GM18507 (cell line): Measurements from ENCODE around the gene LUC7L3.
"Not testable (repeated sequence)": the region's sequence is repeated elsewhere in the genome, so short reads cannot be mapped to it uniquely, and the experiment has no call there.

Experiments
- DNase-seq: peaks from one replicate; pipeline ENCODE4 v3.0.0; 2011; ENCODE audit warnings: low read depth; ENCODE audit not compliant: insufficient read length; ENCODE audit errors: extremely low spot score
- FAIRE-seq: peaks from 2 replicates; lab custom pipeline; 2011; peaks lifted over from hg19 to GRCh38; lab: Jason Lieb, UNC

LUC7L3 gene

GRCh38 chr17:50719144-50719923, at the start of gene LUC7L3:
TSS of gene LUC7L3 (plus strand) at chr17:50719603. CDS start at chr17:50719733, 130 bp downstream.
- FAIRE-seq (peak; percentile 87), DNase-seq (peak; percentile 96)

GRCh38 chr17:50672071-50672470, 47.3 kb upstream of the LUC7L3 start:
- FAIRE-seq = no peak
- no peak for DNase-seq

GRCh38 chr17:50672831-50673551, 46.4 kb upstream of the LUC7L3 start:
- FAIRE-seq (no peak), DNase-seq (no peak)

- FAIRE-seq (no peak), DNase-seq (no peak)
Observed at GRCh38 chr17:50675190-50675589, 44.2 kb upstream of the LUC7L3 start.

- DNase-seq (no peak), FAIRE-seq (no peak)
Observed at GRCh38 chr17:50675627-50676026, 43.8 kb upstream of the LUC7L3 start.

GRCh38 chr17:50676065-50676975, 43.1 kb upstream of the LUC7L3 start:
- FAIRE-seq = no peak
- DNase-seq = no peak

GRCh38 chr17:50677851-50678375, 41.5 kb upstream of the LUC7L3 start:
- FAIRE-seq = no peak
- no peak for DNase-seq

GRCh38 chr17:50679008-50679544, 40.3 kb upstream of the LUC7L3 start:
- FAIRE-seq (no peak), DNase-seq (no peak)

GRCh38 chr17:50680126-50680525, 39.3 kb upstream of the LUC7L3 start:
- FAIRE-seq (no peak), DNase-seq (no peak)

GRCh38 chr17:50680543-50681262, 38.7 kb upstream of the LUC7L3 start:
- DNase-seq, FAIRE-seq: not testable (repeated sequence)

- DNase-seq = no peak
- FAIRE-seq = no peak
Observed at GRCh38 chr17:50681263-50682200, 37.9 kb upstream of the LUC7L3 start.

GRCh38 chr17:50682441-50682840, 37.0 kb upstream of the LUC7L3 start:
- DNase-seq = no peak
- FAIRE-seq = no peak

GRCh38 chr17:50682938-50683337, 36.5 kb upstream of the LUC7L3 start:
- DNase-seq = no peak
- no peak for FAIRE-seq

GRCh38 chr17:50683434-50684287, 35.7 kb upstream of the LUC7L3 start:
- no peak for DNase-seq
- no peak for FAIRE-seq

- no peak for DNase-seq
- no peak for FAIRE-seq
Observed at GRCh38 chr17:50684288-50684611, 35.2 kb upstream of the LUC7L3 start.

GRCh38 chr17:50684612-50685333, 34.6 kb upstream of the LUC7L3 start:
- DNase-seq (no peak), FAIRE-seq (no peak)

GRCh38 chr17:50685334-50685665, 34.1 kb upstream of the LUC7L3 start:
- FAIRE-seq = no peak

More at GRCh38 chr17:50685334-50685665, 34.1 kb upstream of the LUC7L3 start:
- DNase-seq = no peak
